Measurements from ENCODE around the gene RPS27L. TPM values are rescaled to one million over a fixed set of nuclear protein-coding genes. Genes with fewer than 3 reads are reported as not detected.

RPS27L gene
- total RNA-seq, 1 experiment from 2014 or later = 77.0 TPM

- Histone ChIP-seq H3F3A (ENCODE audit: insufficient read depth, low read depth) (peaks cover 8% of the 10 kb centered on the region; the same call in 1 of the 2 replicates), H3K9me2 (ENCODE audit: insufficient read depth) (no peaks in the 10 kb centered on the region), H2AFZ (0 out of 2 replicates have a peak overlapping the region, but pooled peaks have one; percentile 23), H3K27me3 (ENCODE audit: insufficient read depth, low read depth) (no peaks in the 10 kb centered on the region), H3K4me3 (no peak overlapping the region), H3K27ac (peak overlapping the region; percentile 43), H4K20me1 (ENCODE audit: insufficient read depth) (no peaks in the 10 kb centered on the region), H3K4me2 (peak overlapping the region; percentile 42), H3K9me3 (ENCODE audit: insufficient read depth, low read depth) (no peaks in the 10 kb centered on the region), H3K4me1 (replicated peaks; ENCODE audit: insufficient read depth) (peaks cover 27% of the 10 kb centered on the region), H3K36me3 (ENCODE audit: low read depth) (no peaks in the 10 kb centered on the region), H3K79me2 (ENCODE audit: low read depth) (peaks cover 11% of the 10 kb centered on the region)
- ChIA-PET POLR2A (ENCODE audit: unreplicated experiment) (interaction anchor here (0.5 kb wide), 1 partner anchor 122 kb away, joined by 14 read pairs; no protein-coding TSS in a partner anchor), CTCF (no interaction called here)
- DNase-seq = peak; percentile 12 to 86
- no TSS peak for BruUV-seq (replicated peaks)
- no peak for TF ChIP-seq EZH2 (IDR thresholded peaks at IDR 0.05; ENCODE audit: low read depth)
- TF ChIP-seq CTCF (conservative IDR thresholded peaks at IDR 0.05) = no peak
- intact Hi-C loops (cut with micrococcal nuclease; ENCODE audit: unreplicated experiment) = no loop called here
Observed at GRCh38 chr15:63186065-63186464, 28.8 kb upstream of the RPS27L start.

- no peak overlapping the region for H3K4me3 ChIP-seq
- no peaks in the 10 kb centered on the region for H4K20me1 ChIP-seq (ENCODE audit: insufficient read depth)
- no peak for DNase-seq
- intact Hi-C loops (cut with micrococcal nuclease; ENCODE audit: unreplicated experiment) = no loop called here
- H3K27me3 ChIP-seq (ENCODE audit: insufficient read depth, low read depth) = no peaks in the 10 kb centered on the region
- H3F3A ChIP-seq (ENCODE audit: insufficient read depth, low read depth) = peaks cover 8% of the 10 kb centered on the region; the same call in 1 of the 2 replicates
- no peaks in the 10 kb centered on the region for H3K9me2 ChIP-seq (ENCODE audit: insufficient read depth)
- H2AFZ ChIP-seq = no peak overlapping the region
- no peak for TF ChIP-seq EZH2 (IDR thresholded peaks at IDR 0.05; ENCODE audit: low read depth)
- no peak for TF ChIP-seq CTCF (conservative IDR thresholded peaks at IDR 0.05)
- H3K9me3 ChIP-seq (ENCODE audit: insufficient read depth, low read depth) = no peaks in the 10 kb centered on the region
- ChIA-PET POLR2A (ENCODE audit: unreplicated experiment) (no interaction called here), CTCF (no interaction called here)
- no peaks in the 10 kb centered on the region for H3K36me3 ChIP-seq (ENCODE audit: low read depth)
- peaks cover 3% of the 10 kb centered on the region; the same call in 1 of the 2 replicates for H3K79me2 ChIP-seq (ENCODE audit: low read depth)
- no peak overlapping the region for H3K27ac ChIP-seq
- H3K4me2 ChIP-seq = no peak overlapping the region
- BruUV-seq (replicated peaks) = no TSS peak
- peaks cover 22% of the 10 kb centered on the region for H3K4me1 ChIP-seq (replicated peaks; ENCODE audit: insufficient read depth)
Observed at GRCh38 chr15:63185206-63185605, 27.9 kb upstream of the RPS27L start.

- H3K9me2 ChIP-seq (ENCODE audit: insufficient read depth) = no peaks in the 10 kb centered on the region
- no peak for DNase-seq
- intact Hi-C loops (cut with micrococcal nuclease; ENCODE audit: unreplicated experiment) = no loop called here
Observed at GRCh38 chr15:63181648-63182047, 24.4 kb upstream of the RPS27L start.

More at GRCh38 chr15:63181648-63182047, 24.4 kb upstream of the RPS27L start:
- H3F3A ChIP-seq (ENCODE audit: insufficient read depth, low read depth) = peaks cover 6% of the 10 kb centered on the region; the same call in 1 of the 2 replicates
- H3K79me2 ChIP-seq (ENCODE audit: low read depth) = no peaks in the 10 kb centered on the region
- no peak for TF ChIP-seq CTCF (conservative IDR thresholded peaks at IDR 0.05)
- ChIA-PET POLR2A (ENCODE audit: unreplicated experiment) (no interaction called here), CTCF (no interaction called here)
- H2AFZ ChIP-seq = no peak overlapping the region
- H3K27me3 ChIP-seq (ENCODE audit: insufficient read depth, low read depth) = no peaks in the 10 kb centered on the region
- no peaks in the 10 kb centered on the region for H4K20me1 ChIP-seq (ENCODE audit: insufficient read depth)
- BruUV-seq (replicated peaks) = no TSS peak
- no peaks in the 10 kb centered on the region for H3K9me3 ChIP-seq (ENCODE audit: insufficient read depth, low read depth)
- H3K4me2 ChIP-seq = no peak overlapping the region
- H3K4me3 ChIP-seq = no peak overlapping the region
- no peaks in the 10 kb centered on the region for H3K36me3 ChIP-seq (ENCODE audit: low read depth)
- peaks cover 14% of the 10 kb centered on the region for H3K4me1 ChIP-seq (replicated peaks; ENCODE audit: insufficient read depth)
- no peak overlapping the region for H3K27ac ChIP-seq
